OCI-LY3 (cell line): ENCODE data around the gene RTCA.

Experiments
- CTCF ChIP-seq: fragments of 200-600, 300-600 bp; sonication (generic); IDR thresholded peaks from 2 replicates; pipeline ENCODE4 v1.5.1; 2014; ENCODE audit warnings: antibody characterized with exemption, low read length, low read depth
- EZH2phosphoT487 ChIP-seq: fragments of 200-600 bp; shearing (Covaris generic); IDR thresholded peaks from 2 replicates; pipeline ENCODE4 v1.6.1; 2018; ENCODE audit warnings: antibody characterized with exemption, mixed run types, low read depth

GRCh38 chr1:100219883-100220282 is 46.1 kb upstream of the RTCA start:
- no peak for TF ChIP-seq CTCF
- TF ChIP-seq EZH2phosphoT487 = no peak
